GM12878 (cell line): ENCODE data around the gene KLF15. TPM values are rescaled to one million over a fixed set of nuclear protein-coding genes. Genes with fewer than 3 reads are reported as not detected.
A peak's percentile ranks its signal among the peaks of the same experiment; 100 is the strongest.

Source experiments
- ATAC-seq: fragments of 200-7000 bp; cut with Tn5 transposase; 3 replicates; pipeline ENCODE4 v1.9.1; 2020; ENCODE audit warnings: mild to moderate bottlenecking, moderate library complexity
- Bru-seq: library from RNA; stranded (reverse); fragments of 400-500 nt; gene quantifications from one replicate; lab custom pipeline; 2021; lab: Mats Ljungman, UMichigan
- BruChase-seq, 2 experiments: library from RNA; stranded (reverse); fragments of 400-500 nt; gene quantifications; one replicate each; lab custom pipeline; 2021; lab: Mats Ljungman, UMichigan
- BruUV-seq: library from RNA; stranded (reverse); fragments of 400-500 nt; replicated peaks from 2 replicates; lab custom pipeline; 2021; lab: Mats Ljungman, UMichigan
- CTCF ChIA-PET: fragments of 300-600 bp; sonication (Branson Sonifier 250); formaldehyde crosslinking; extraction: SDS; loops from one replicate; lab custom pipeline; 2021; ENCODE audit warnings: inconsistent platforms; lab: Yijun Ruan, JAX
- POLR2A ChIA-PET: fragments of 350-600 bp; formaldehyde crosslinking; extraction: SDS; loops from one replicate; lab custom pipeline; 2021; ENCODE audit warnings: inconsistent platforms; lab: Charles Lee
- RAD21 ChIA-PET: fragments of 300-600 bp; sonication (Branson Sonifier 250); formaldehyde crosslinking; loops from one replicate; lab custom pipeline; 2023; ENCODE audit warnings: antibody characterized with exemption; ENCODE audit not compliant: unreplicated experiment; lab: Charles Lee
- SMC1A ChIA-PET: fragments of 300-600 bp; sonication (Branson Sonifier 250); formaldehyde crosslinking; loops from one replicate; lab custom pipeline; 2023; ENCODE audit not compliant: unreplicated experiment, uncharacterized antibody; lab: Charles Lee
- DNase-seq: peaks from one replicate; pipeline ENCODE4 v3.0.0-alpha.2; 2011; ENCODE audit warnings: low read depth, low spot score
- FAIRE-seq: peaks from 3 replicates; lab custom pipeline; 2011; peaks lifted over from hg19 to GRCh38; lab: Jason Lieb, UNC
- H2AFZ ChIP-seq: 2 replicates; pipeline ENCODE4 v1.6.0; 2011; ENCODE audit warnings: low read depth, low read length, control low read depth; ENCODE audit not compliant: control insufficient read depth
- H3K27ac ChIP-seq: 2 replicates; pipeline ENCODE4 v1.5.1; 2011; ENCODE audit warnings: control low read depth; ENCODE audit not compliant: control insufficient read depth, insufficient read depth
- H3K27me3 ChIP-seq, 2 experiments: replicated peaks in 1 of 2; 2 replicates each; pipeline versions ENCODE4 v1.6.0 to v1.6.1; 2011; ENCODE audit warnings: low read length in 1 of 2; ENCODE audit not compliant: control insufficient read depth in 2 of 2, insufficient read depth in 2 of 2
- H3K36me3 ChIP-seq, 2 experiments: 2 replicates each; pipeline ENCODE4 v1.5.1; 2011; ENCODE audit warnings: low read length in 1 of 2; ENCODE audit not compliant: control insufficient read depth in 2 of 2, insufficient read depth in 2 of 2
- H3K4me1 ChIP-seq: 2 replicates; pipeline ENCODE4 v1.6.1; 2011; ENCODE audit warnings: mild to moderate bottlenecking, low read length, moderate library complexity, mixed read lengths; ENCODE audit not compliant: control insufficient read depth, insufficient read depth
- H3K4me2 ChIP-seq: 2 replicates; pipeline ENCODE4 v1.6.0; 2011; ENCODE audit warnings: control low read depth; ENCODE audit not compliant: control insufficient read depth, insufficient read depth
- H3K4me3 ChIP-seq: fragments of 200-600 bp; sonication (generic); 2 replicates; pipeline ENCODE4 v1.5.1; 2016
- H3K79me2 ChIP-seq: 2 replicates; pipeline ENCODE4 v1.6.0; 2011; ENCODE audit warnings: low read length; ENCODE audit not compliant: control insufficient read depth, insufficient read depth
- H3K9ac ChIP-seq: 2 replicates; pipeline ENCODE4 v1.8.0; 2011; ENCODE audit warnings: low read length, control low read depth, mixed read lengths; ENCODE audit not compliant: control insufficient read depth, insufficient read depth
- H3K9me3 ChIP-seq: replicated peaks from 3 replicates; pipeline ENCODE4 v1.5.1; 2011; ENCODE audit warnings: mild to moderate bottlenecking, low read length; ENCODE audit not compliant: control insufficient read depth, insufficient read depth
- H4K20me1 ChIP-seq: 2 replicates; pipeline ENCODE4 v1.6.0; 2011; ENCODE audit not compliant: control insufficient read depth, insufficient read depth
- CBX5 ChIP-seq: sonication (generic); IDR thresholded peaks from 2 replicates; pipeline ENCODE4 v1.6.1; 2016; ENCODE audit warnings: low read depth, moderate library complexity, mild to moderate bottlenecking, inconsistent platforms
- ESRRA ChIP-seq: IDR thresholded peaks from 2 replicates; pipeline ENCODE4 v1.6.1; 2012; ENCODE audit warnings: mild to moderate bottlenecking, low read length, improper control_type of control experiment
- FOXM1 ChIP-seq: IDR thresholded peaks from 2 replicates; pipeline ENCODE4 v1.6.1; 2012; ENCODE audit warnings: low read depth, mild to moderate bottlenecking, inconsistent platforms, low read length, moderate library complexity
- GATAD2B ChIP-seq: fragments of 450-650 bp; conservative IDR thresholded peaks from 2 replicates; pipeline ENCODE4 v1.6.1; 2017; ENCODE audit warnings: low read depth, mild to moderate bottlenecking, moderate library complexity
- IKZF2 ChIP-seq, 2 experiments: fragments of 450-650 bp; IDR thresholded peaks; 2 replicates each; pipeline ENCODE4 v1.6.1; 2017; ENCODE audit warnings: mild to moderate bottlenecking in 2 of 2, moderate library complexity in 2 of 2
- MTA3 ChIP-seq: IDR thresholded peaks from 2 replicates; pipeline ENCODE4 v1.6.1; 2012; ENCODE audit warnings: low read length, inconsistent platforms, borderline replicate concordance
- RB1 ChIP-seq: fragments of 450-650 bp; formaldehyde crosslinking; IDR thresholded peaks from 2 replicates; pipeline ENCODE4 v1.6.1; 2017; ENCODE audit warnings: mild to moderate bottlenecking, borderline replicate concordance
- SMAD5 ChIP-seq: IDR thresholded peaks from 2 replicates; pipeline ENCODE4 v1.6.1; 2016; ENCODE audit warnings: antibody characterized with exemption, low read depth
- STAT3 ChIP-seq: IDR thresholded peaks from 2 replicates; pipeline ENCODE4 v1.6.1; 2011; ENCODE audit warnings: low read depth, low read length, improper control_type of control experiment
- SUPT20H ChIP-seq: IDR thresholded peaks from 2 replicates; pipeline ENCODE4 v1.6.1; 2011; ENCODE audit warnings: low read depth, mild to moderate bottlenecking, low read length, moderate library complexity, borderline replicate concordance; ENCODE audit not compliant: control insufficient read depth
- SUZ12 ChIP-seq: fragments of 200-600 bp; sonication (generic); IDR thresholded peaks from one replicate; pipeline ENCODE4 v1.6.1; 2018; ENCODE audit warnings: antibody characterized with exemption, mild to moderate bottlenecking; ENCODE audit not compliant: unreplicated experiment
- ZZZ3 ChIP-seq: IDR thresholded peaks from 2 replicates; pipeline ENCODE4 v1.6.1; 2011; ENCODE audit warnings: low read depth; ENCODE audit not compliant: control insufficient read depth, insufficient read length
- WGBS: methylation state at CpG from one replicate; pipeline ENCODE4 v1.1.6; 2016; ENCODE audit warnings: low lambda C conversion rate; ENCODE audit not compliant: insufficient replicate concordance, insufficient coverage; ENCODE audit errors: missing lambda C conversion rate; 5-methylcytosine and 5-hydroxymethylcytosine counted together
- in situ Hi-C: fragments of 300-500 bp; cut with MboI; formaldehyde crosslinking; loops from 9 replicates; pipeline ENCODE4 v1.14.3; 2018; ENCODE audit warnings: mixed read lengths
- intact Hi-C: fragments of 100-400 bp; cut with micrococcal nuclease; formaldehyde crosslinking; loops from one replicate; pipeline ENCODE4 v1.14.2; 2022; ENCODE audit not compliant: unreplicated experiment
- long read RNA-seq, 2 experiments: library from polyadenylated mRNA; unstranded; transcript quantifications; one replicate each; pipeline ENCODE4 v2.0.0, GENCODE V29; 2019 to 2020
- polyA minus RNA-seq, 3 experiments: library from RNA; depleted of rRNA, polyadenylated mRNA; stranded (reverse); fragments of >200 nt; gene quantifications; 2 replicates each; pipeline ENCODE4 v1.2.3, GENCODE V29; 2011
- polyA plus RNA-seq, 11 experiments: library from polyadenylated mRNA; depleted of rRNA in 4 of 11; unstranded in 6 of 11; stranded (reverse) in 5 of 11; fragments of >200 nt; fragmentation: Nextera tagmentation in 4 of 11; fragmentation: Illumina TruSeq in 1 of 11; extraction: Ambion mirVana in 4 of 11; extraction: Trizol in 1 of 11; gene quantifications; 1 replicate in 1 of 11; 2 replicates in 10 of 11; pipeline versions ENCODE4 v1.2.1 to v1.2.3, GENCODE V29; 2011 to 2016; ENCODE audit warnings: inconsistent platforms in 2 of 11, missing spikeins in 2 of 11, low read depth in 1 of 11
- total RNA-seq, 4 experiments: library from RNA; depleted of rRNA in 3 of 4; stranded (reverse); fragments of >200 nt in 3 of 4; fragmentation: Illumina TruSeq in 1 of 4; extraction: Trizol in 1 of 4; gene quantifications; 2 replicates each; pipeline versions ENCODE4 v1.2.1 to v1.2.3, GENCODE V29; 2013 to 2021
- TF ChIP-seq, protein P1 (sequence below), 3 experiments: IDR thresholded peaks in 2 of 3; conservative IDR thresholded peaks in 1 of 3; 2 replicates each; pipeline ENCODE4 v1.5.1; 2011; ENCODE audit warnings: low read depth in 3 of 3, low read length in 3 of 3, mild to moderate bottlenecking in 3 of 3, control low read depth in 2 of 3, moderate library complexity in 2 of 3, inconsistent platforms in 1 of 3, mixed read lengths in 1 of 3; ENCODE audit not compliant: control insufficient read depth in 2 of 3, insufficient read depth in 1 of 3; ENCODE audit errors: extremely low read depth in 1 of 3
- TF ChIP-seq, protein P2 (sequence below): fragments of 450-650 bp; IDR thresholded peaks from 2 replicates; pipeline ENCODE4 v1.6.1; 2018; ENCODE audit warnings: borderline replicate concordance, mild to moderate bottlenecking; ENCODE audit not compliant: partially characterized antibody
- TF ChIP-seq, protein P3 (sequence below): fragments of 450-650 bp; IDR thresholded peaks from 2 replicates; pipeline ENCODE4 v1.6.1; 2014; ENCODE audit warnings: mild to moderate bottlenecking

Gene KLF15
- not detected in 2 replicates for total RNA-seq (2013; cell fraction: nucleolus; rRNA removed)
- not detected in 2 replicates for total RNA-seq (2014; rRNA removed)
- total RNA-seq (2014; rRNA removed; fragmentation: Illumina TruSeq; extraction: Trizol) = not detected in 2 replicates
- total RNA-seq (2021) = 0.15 TPM in 1 of 2 replicates, not detected in the other
- polyA plus RNA-seq (2011; ENCODE audit: low read depth) = not detected
- polyA plus RNA-seq (2011; rRNA removed) = not detected in 2 replicates
- polyA plus RNA-seq (2011; cell fraction: cytosol; rRNA removed) = 0.04 and 0.05 TPM in 2 replicates
- polyA plus RNA-seq (2011; cell fraction: nucleus; rRNA removed) = 0.07 and 0.09 TPM in 2 replicates
- polyA plus RNA-seq (2012) = 0.11 TPM in 2 replicates
- not detected in 2 replicates for polyA plus RNA-seq (2014; fragmentation: Illumina TruSeq; extraction: Trizol)
- polyA plus RNA-seq (2014; fragmentation: Nextera tagmentation; extraction: Ambion mirVana) = not detected
- not detected in 2 replicates for polyA plus RNA-seq (2014; rRNA removed)
- not detected for polyA plus RNA-seq (2016; fragmentation: Nextera tagmentation; extraction: Ambion mirVana)
- 0.07 TPM in 1 of 2 replicates, not detected in the other for polyA minus RNA-seq (2011; rRNA and poly(A)+ RNA removed)
- polyA minus RNA-seq (2011; cell fraction: cytosol; rRNA and poly(A)+ RNA removed) = not detected in 2 replicates
- 0.19 TPM in 1 of 2 replicates, not detected in the other for polyA minus RNA-seq (2011; cell fraction: nucleus; rRNA and poly(A)+ RNA removed)
- Bru-seq, nascent RNA = percentile 15 among the genes with signal in this experiment
- percentile 10 among the genes with signal in this experiment for BruChase-seq, experiment 1, labeled RNA remaining after a 6-hour chase
- BruChase-seq, experiment 2, labeled RNA remaining after a 2-hour chase = percentile 6 among the genes with signal in this experiment
- long read RNA-seq, experiment 1 = 0 reads
- long read RNA-seq, experiment 2 = 0 reads

DNA sequence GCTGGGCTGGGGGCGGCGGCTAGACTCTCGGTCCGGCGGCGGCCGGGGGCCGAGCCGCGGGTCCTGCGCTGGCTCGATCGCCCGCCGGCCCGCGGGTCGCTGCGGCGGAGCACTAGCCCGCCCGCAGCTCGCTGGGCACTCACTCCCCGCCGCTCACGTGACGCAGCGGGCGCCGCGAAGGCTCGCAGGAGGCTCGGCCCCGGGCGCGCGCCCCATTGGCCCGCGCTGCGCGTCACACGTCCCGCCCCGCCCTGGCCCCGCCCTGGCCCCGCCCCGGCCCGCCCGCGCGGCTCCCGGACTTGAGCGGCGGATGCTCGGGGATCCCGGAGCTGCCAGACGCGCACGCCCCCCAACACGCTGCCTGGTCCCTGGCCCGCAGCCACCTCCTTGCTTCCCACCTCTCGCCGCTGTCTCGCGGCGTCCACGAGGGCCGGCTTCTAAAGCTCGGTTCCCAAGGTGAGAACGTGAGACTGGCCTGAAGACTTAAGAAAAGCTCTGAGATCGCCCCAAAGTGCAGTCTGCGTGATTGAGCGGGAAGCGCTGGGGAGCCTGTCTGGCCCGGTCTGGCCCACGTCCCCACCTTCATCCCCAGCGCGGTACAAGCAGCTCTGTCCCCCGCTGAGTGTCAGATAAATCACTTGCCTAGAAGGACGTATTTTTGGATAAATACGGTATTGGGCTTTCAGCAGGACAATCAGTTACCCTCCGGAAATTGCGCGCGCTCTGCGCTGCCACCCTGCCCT lies at the start of gene KLF15:
TSS of gene KLF15 (minus strand) at position 114 of the 743 bp plus-strand sequence. CDS start 4,486 bp downstream, outside the sequence.
- no peak for FAIRE-seq
- CTCF ChIA-PET = no interaction called here
- peak within 1 kb of the TSS; percentile 73; the same call in 1 of the 2 replicates for H2AFZ ChIP-seq
- no peak for TF ChIP-seq SUZ12
- TF ChIP-seq, protein P1, sequence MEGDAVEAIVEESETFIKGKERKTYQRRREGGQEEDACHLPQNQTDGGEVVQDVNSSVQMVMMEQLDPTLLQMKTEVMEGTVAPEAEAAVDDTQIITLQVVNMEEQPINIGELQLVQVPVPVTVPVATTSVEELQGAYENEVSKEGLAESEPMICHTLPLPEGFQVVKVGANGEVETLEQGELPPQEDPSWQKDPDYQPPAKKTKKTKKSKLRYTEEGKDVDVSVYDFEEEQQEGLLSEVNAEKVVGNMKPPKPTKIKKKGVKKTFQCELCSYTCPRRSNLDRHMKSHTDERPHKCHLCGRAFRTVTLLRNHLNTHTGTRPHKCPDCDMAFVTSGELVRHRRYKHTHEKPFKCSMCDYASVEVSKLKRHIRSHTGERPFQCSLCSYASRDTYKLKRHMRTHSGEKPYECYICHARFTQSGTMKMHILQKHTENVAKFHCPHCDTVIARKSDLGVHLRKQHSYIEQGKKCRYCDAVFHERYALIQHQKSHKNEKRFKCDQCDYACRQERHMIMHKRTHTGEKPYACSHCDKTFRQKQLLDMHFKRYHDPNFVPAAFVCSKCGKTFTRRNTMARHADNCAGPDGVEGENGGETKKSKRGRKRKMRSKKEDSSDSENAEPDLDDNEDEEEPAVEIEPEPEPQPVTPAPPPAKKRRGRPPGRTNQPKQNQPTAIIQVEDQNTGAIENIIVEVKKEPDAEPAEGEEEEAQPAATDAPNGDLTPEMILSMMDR (IDR thresholded peaks at IDR 0.05 in 2 of 3, conservative IDR thresholded peaks at IDR 0.05 in 1 of 3; ENCODE audit: control insufficient read depth in 2 of 3, extremely low read depth in 1 of 3, insufficient read depth in 1 of 3, low read depth in 3 of 3, low read length in 3 of 3) = no peak
- no peak for TF ChIP-seq SMAD5
- TF ChIP-seq GATAD2B = no peak
- no peak for TF ChIP-seq SUPT20H
- TF ChIP-seq FOXM1 = no peak
- no peak for TF ChIP-seq RB1
- TF ChIP-seq, protein P2, sequence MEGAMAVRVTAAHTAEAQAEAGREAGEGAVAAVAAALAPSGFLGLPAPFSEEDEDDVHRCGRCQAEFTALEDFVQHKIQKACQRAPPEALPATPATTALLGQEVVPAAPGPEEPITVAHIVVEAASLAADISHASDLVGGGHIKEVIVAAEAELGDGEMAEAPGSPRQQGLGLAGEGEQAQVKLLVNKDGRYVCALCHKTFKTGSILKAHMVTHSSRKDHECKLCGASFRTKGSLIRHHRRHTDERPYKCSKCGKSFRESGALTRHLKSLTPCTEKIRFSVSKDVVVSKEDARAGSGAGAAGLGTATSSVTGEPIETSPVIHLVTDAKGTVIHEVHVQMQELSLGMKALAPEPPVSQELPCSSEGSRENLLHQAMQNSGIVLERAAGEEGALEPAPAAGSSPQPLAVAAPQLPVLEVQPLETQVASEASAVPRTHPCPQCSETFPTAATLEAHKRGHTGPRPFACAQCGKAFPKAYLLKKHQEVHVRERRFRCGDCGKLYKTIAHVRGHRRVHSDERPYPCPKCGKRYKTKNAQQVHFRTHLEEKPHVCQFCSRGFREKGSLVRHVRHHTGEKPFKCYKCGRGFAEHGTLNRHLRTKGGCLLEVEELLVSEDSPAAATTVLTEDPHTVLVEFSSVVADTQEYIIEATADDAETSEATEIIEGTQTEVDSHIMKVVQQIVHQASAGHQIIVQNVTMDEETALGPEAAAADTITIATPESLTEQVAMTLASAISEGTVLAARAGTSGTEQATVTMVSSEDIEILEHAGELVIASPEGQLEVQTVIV = no peak
- no peak for TF ChIP-seq IKZF2 (IDR thresholded peaks at IDR 0.05)
- TF ChIP-seq ZZZ3 = no peak
- TF ChIP-seq CBX5 = no peak
- TF ChIP-seq MTA3 = no peak
- no peak for TF ChIP-seq ESRRA
- TF ChIP-seq, protein P3, sequence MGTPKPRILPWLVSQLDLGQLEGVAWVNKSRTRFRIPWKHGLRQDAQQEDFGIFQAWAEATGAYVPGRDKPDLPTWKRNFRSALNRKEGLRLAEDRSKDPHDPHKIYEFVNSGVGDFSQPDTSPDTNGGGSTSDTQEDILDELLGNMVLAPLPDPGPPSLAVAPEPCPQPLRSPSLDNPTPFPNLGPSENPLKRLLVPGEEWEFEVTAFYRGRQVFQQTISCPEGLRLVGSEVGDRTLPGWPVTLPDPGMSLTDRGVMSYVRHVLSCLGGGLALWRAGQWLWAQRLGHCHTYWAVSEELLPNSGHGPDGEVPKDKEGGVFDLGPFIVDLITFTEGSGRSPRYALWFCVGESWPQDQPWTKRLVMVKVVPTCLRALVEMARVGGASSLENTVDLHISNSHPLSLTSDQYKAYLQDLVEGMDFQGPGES = no peak
- TF ChIP-seq STAT3 = no peak

More for the DNA sequence above, at the start of gene KLF15:
- POLR2A ChIA-PET = no interaction called here
- Histone ChIP-seq H3K9me3 (no peaks in the 10 kb centered on the region), H3K9ac (no peak within 1 kb of the TSS), H4K20me1 (no peaks in the 10 kb centered on the region), H3K36me3 (no peaks in the 10 kb centered on the region), H3K4me3 (peak within 1 kb of the TSS; percentile 68; the same call in 1 of the 2 replicates), H3K4me2 (peak within 1 kb of the TSS; percentile 75), H3K79me2 (no peaks in the 10 kb centered on the region), H3K27ac (no peak within 1 kb of the TSS), H3K4me1 (no peaks in the 10 kb centered on the region), H3K27me3 (peaks cover 12 to 23% of the 10 kb centered on the region in 2 experiments)
- DNase-seq (no peak), ATAC-seq (peak; percentile 97)
- SMC1A ChIA-PET = no interaction called here
- in situ Hi-C loops (no loop called here), intact Hi-C loops (no loop called here)
- 5% methylated on average over 60 of the region's 86 CpGs for WGBS
- RAD21 ChIA-PET = no interaction called here
- no TSS peak for BruUV-seq
